IPS DF 4.7 (cell line): ENCODE measurements around the gene NEURL1B.

Source experiments
- DNase-seq: peaks from one replicate; pipeline ENCODE4 v3.0.0-alpha.2; 2013; ENCODE audit warnings: low spot score; ENCODE audit errors: extremely low read depth

The NEURL1B gene

DNA sequence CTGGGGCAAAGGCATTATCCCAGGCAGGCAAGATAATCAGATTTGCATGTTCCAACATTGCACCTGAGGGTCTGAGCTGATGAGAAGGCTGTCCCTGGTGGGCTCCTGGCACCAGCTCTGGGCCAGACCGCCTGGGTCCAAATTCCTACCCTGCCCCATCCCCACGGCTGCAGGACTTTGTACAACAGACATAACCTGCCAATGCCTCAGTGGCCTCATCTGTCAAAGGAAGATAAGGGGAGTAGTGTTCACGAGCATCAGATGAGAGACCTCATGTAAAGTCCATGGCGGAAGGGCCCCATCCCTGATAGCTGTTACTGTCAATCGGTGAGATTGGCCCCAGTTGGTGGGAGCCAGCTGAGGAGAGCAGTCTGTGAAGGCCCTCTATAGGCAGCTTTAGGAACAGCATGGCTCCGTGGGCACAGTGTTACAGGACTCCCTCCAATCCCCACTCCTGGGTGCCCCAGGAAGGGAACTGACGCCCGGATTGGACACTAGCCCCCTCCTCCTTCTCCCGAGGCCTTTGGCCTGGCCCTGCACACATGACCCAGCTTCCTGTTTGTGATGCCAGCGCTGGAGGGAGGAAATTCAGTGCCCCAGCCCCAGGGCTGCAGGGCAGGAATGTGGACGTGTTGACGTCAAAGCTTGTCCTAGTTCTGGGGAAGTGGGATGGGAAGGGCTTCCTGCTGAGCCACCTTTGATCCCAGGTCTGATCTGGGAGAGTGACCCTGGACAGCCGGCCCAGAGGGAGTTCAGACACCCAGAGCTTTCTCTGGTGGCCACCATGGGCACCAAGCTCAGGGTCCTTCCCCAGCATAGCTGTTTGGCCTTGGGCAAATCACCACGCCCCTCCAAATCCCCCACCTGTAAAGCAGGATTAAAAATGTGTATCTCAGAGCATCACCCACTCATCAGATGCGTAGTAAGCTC is 73.7 kb downstream of the NEURL1B start:
- no peak for DNase-seq

DNA sequence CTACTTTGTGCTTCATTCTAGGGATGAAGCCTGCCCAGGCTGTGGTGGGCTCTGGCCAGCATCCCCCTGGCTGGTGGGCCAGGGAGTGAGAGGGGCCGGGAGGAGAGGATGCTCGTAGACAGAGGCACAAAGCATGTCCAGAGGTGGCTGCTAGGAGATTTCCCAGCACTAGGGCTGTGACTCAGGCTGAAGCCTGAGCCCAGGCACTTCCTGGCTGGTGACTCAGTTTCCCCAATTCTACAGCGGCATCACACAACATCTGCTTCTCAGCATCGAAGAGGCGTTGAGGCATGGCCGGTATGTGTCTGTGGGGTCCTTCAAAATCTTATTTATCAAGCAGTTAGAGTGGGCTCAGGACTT is 74.3 kb downstream of the NEURL1B start:
- no peak for DNase-seq

- no peak for DNase-seq
Observed at GRCh38 chr5:172715931-172716682, 75.0 kb downstream of the NEURL1B start.

- DNase-seq, result no peak
Observed at GRCh38 chr5:172716796-172717313, 75.8 kb downstream of the NEURL1B start.

DNA sequence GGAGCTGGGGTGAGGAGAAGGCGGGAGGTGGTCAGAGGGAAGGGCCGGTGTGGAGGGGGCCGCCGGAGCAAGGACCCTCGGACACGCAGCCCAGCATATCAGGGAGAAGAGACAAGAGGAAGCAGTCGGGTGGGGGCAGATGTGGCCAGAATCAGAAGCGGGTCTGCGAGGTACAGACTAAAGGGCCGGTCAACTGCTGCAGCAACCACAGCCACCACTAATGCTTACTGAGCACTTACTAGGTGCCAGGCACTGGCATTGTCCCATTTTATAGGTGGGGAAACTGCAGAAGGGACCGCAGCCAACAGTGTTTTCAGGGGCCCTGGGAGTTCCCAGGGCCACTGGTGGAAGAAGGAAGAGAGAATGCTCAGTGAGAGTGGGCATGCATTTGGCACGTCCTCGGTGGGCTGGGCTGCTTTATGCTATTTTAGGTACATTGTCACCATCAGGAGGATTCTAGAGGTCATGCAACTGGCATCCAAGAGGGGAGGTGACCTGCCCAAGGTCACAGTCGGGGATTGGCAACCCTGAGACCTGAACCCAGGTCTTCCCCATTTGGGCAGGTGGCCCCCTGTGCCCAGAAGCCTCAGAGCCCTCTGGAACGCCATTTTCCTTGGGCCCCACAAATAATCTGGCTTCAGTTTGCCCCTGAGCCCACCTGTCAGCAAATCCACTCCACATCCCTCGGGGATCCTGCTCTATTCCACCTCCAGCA is 76.6 kb downstream of the NEURL1B start:
- no peak for DNase-seq

GRCh38 chr5:172718527-172719114 is 77.6 kb downstream of the NEURL1B start:
- DNase-seq, result no peak

GRCh38 chr5:172719211-172719610 is 78.1 kb downstream of the NEURL1B start:
- no peak for DNase-seq

- DNase-seq, result no peak
Observed at GRCh38 chr5:172720655-172721054, 79.6 kb downstream of the NEURL1B start.

GRCh38 chr5:172721455-172722326 is 80.6 kb downstream of the NEURL1B start:
- DNase-seq, result no peak

DNA sequence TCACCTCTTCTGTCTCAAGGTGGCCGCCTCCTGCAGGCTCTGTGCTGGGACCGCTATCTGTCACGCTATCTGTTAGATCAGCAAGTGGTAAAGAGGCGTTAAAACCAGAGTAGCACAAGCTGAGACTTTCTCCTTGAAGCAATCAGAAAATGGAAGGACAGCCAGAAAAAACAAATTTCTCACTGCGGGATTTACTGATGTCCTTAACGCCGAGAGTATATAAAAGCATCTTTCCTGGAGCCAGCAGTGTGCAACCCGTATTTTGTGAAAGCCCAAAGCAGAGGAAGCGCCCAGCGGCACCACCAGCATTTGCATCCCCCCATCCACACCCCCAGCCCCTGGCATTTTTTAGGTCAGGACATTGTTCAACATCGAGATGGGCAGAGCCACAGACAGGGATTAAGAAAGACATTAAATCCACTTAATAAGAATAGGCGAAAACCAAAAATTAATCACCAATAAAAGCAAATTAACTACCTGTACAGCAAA is 81.3 kb downstream of the NEURL1B start:
- no peak for DNase-seq

GRCh38 chr5:172723508-172723907 is 82.4 kb downstream of the NEURL1B start:
- DNase-seq, result no peak

DNA sequence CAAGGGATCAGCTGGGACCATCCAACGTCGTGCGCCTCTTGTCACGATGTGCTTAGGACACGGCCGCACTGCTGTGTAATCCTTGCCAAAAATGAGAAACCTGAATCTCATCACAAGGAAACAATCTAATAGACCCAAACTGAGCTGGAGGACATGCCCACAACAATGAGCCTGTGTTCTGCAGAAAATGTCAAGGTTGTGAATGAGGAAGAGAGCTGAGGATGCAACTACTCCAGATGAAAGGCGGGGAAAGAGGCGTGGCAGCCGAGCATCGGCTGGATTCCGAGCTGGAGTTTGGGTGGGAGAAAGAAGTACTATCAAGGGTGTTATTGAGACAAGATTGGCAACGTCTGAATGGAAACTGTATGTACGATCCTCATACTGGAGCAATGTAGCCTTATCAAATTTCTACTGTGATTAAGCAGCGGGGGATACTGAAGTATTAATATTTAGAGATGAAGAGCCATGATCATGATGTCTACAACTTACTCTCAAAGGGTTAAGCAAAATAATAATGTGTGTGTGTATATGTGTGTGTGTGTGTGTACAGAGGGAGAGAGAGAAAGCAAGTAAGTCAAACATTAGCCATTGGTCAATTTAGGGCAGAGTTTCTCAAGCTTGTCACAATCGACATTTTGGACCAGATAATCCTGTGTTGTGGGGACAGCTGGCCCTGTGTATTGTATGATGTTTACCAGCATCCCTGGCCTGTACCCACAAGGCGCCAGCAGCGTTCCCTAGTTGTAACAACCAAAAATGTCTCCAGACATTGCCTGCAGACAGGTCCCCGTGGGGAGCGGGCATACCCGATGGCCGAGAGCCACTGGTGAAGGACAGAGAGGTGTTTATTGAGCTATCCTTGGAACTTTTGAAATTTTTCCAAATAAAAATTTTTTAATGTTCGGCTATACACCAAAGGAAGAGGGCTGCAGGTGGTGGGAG is 83.5 kb downstream of the NEURL1B start:
- no peak for DNase-seq

- DNase-seq, result no peak
Observed at GRCh38 chr5:172725273-172725672, 84.2 kb downstream of the NEURL1B start.

DNA sequence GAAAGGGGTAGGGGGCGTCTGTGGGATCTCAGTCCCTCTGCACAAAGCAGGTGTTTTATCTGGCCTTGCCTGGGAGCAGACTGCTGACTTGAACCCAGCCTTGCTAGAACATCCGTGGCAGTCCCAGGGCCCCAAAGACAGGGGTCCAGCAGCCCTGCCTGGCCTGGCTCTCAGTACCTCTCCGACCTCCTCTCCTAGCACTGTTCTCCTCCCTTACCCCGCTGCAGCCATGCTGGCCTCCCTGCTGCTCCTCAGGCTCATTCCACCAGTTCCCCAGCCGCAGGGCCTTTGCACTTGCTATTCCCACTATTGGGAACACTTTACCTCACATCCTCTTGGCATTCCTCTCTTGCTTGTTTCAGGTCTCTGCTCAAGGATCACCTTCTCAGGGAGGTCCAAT is 84.7 kb downstream of the NEURL1B start:
- DNase-seq, result no peak

- DNase-seq, result no peak
Observed at GRCh38 chr5:172726966-172727365, 85.9 kb downstream of the NEURL1B start.

GRCh38 chr5:172727551-172727950 is 86.5 kb downstream of the NEURL1B start:
- DNase-seq, result no peak

GRCh38 chr5:172728481-172729241 is 87.6 kb downstream of the NEURL1B start:
- no peak for DNase-seq

GRCh38 chr5:172729588-172729987 is 88.5 kb downstream of the NEURL1B start:
- DNase-seq, result no peak
